NCI-H1048 (cell line): ENCODE measurements around the gene FKBP15.
"Not testable (repeated sequence)": the region's sequence is repeated elsewhere in the genome, so short reads cannot be mapped to it uniquely, and the experiment has no call there.

Source experiments
- DNase-seq: peaks from one replicate; lab custom pipeline; 2025; lab: John Stamatoyannopoulos, UW

The FKBP15 gene

DNA sequence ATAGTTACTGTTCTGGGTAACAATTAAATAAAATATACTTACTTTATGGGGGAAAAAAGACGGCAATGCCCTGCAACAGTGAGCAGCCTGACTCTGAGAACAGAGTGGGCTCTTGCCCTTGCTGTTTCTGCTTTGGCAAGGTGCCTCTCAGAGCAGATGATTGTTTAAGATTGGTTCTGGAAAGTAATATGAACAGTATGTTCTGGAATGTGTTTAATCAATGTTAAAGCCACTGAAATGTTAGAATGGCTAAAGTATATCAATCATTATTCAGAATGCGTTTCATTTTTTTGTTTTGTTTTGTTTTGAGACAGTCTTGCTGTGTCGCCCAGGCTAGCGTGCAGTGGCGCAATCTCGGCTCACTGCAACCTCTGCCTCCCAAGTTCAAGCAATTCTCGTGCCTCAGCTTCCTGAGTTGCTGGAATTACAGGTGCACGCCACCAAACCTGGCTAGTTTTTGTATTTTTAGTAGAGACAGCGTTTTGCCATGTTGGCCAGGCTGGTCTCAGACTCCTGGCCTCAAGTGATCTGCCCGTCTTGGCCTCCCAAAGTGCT is 14.7 kb upstream of the FKBP15 start:
- DNase-seq, result not testable (repeated sequence)

GRCh38 chr9:113231701-113232100 is 10.6 kb upstream of the FKBP15 start:
- DNase-seq, result no peak

DNA sequence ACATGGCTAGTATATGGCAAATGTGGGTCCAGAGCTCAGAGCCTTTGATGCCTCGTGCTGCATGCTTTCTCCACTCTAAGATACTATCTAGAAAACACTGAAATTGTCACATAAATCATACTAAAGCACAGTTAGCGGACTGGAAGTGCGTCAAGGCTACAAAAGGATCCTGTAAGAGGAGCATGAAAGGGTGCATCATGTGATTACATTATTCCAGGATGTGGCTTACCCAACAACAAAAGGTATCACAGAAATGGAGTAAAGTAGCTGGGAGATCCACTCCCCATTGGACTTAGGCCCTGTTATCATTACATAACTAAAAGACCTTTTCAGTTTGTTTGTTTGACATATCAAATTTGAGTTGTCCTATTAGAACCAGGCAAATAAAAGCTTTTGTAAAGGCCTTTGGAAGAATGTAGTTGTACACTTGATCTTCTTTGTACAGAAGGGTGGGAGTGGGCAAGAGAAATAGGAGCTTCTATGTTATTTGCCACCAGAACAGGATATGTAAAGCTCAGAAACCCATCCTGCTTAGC is 7.1 kb upstream of the FKBP15 start:
- DNase-seq, result no peak

- DNase-seq, result no peak
Observed at GRCh38 chr9:113227436-113227835, 6.4 kb upstream of the FKBP15 start.

DNA sequence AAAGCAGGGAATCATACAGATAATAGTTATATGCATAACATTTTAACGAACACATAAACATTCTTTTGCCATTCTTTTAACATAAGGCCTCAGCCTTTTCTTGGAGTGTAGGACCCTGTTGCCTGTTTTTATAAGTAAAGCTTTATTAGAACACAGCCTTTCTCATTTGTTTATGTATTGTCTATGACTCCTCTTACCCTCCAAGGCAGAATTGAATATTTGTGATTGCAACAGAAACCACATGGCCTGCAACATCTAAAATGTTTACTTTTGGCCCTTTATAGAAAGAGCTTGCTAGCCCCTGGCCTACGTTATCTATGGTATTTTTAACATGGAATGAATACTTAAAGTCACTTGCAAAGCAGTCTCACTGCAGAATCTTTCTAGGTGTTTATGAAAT is 2.9 kb upstream of the FKBP15 start:
- DNase-seq, result no peak

- DNase-seq, result no peak
Observed at GRCh38 chr9:113222482-113222841, 1.4 kb upstream of the FKBP15 start.

- no peak for DNase-seq
Observed at GRCh38 chr9:113221800-113222481, 864 bp upstream of the FKBP15 start.

GRCh38 chr9:113220467-113221002 is 542 bp downstream of the FKBP15 start:
- no peak for DNase-seq

DNA sequence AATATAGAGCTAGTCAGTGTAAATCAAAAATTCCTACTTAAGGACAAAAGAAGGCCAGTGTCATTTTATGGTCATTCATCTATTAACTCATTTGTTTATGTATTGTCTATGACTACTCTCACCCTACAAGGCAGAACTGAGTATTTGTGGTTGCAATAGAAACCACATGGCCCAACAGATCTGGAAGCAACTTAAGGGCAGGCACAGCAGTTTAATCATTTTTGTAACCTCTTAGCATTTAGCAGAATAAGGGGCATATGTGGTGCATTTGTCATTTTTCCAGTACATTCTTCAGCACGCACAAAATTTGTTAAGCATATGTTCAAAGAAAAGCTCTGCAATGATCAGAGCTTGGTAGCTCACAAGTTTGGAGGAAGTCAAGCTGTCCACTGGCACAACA is 1.1 kb downstream of the FKBP15 start:
- no peak for DNase-seq

- no peak for DNase-seq
Observed at GRCh38 chr9:113219186-113219936, 1.7 kb downstream of the FKBP15 start.

DNA sequence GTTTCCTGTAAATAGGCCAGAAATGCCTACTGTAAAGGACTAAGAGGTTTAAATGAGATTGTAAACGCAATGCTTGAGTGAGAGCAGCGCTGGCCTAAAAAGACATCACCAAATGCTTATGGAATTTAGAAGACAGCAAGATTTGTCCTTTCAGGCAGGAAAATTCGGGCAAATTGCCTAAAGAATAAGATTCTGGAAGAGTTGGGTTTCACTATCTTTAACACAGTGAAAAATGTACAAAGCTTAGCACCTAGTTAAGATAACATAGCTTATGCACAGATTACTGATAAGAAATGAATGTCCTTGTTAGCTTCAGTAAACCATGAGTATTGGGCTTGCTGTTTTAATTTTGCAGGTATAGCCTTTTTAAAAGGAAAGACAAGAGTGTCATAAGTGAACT is 4.7 kb downstream of the FKBP15 start:
- no peak for DNase-seq

- DNase-seq, result no peak
Observed at GRCh38 chr9:113215132-113215531, 5.9 kb downstream of the FKBP15 start.

DNA sequence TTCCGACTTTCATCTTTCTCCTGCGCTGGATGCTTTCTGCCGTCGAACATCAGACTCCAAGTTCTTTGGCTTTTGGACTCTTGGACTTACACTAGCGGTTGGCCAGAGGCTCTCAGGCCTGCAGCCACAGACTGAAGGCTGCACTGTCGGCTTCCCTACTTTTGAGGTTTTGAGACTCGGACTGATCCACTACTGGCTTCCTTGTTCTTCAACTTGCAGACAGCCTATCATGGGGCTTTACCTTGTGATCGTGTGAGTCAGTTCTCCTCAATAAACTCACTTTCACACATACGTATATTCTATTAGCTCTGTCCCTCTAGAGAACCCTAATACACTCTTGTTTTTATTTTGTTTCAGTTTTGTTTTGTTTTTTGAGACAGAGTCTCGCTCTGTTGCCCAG is 10.3 kb downstream of the FKBP15 start:
- DNase-seq, result no peak

GRCh38 chr9:113205861-113206260 is 15.2 kb downstream of the FKBP15 start:
- DNase-seq, result no peak

GRCh38 chr9:113205432-113205831 is 15.6 kb downstream of the FKBP15 start:
- DNase-seq, result no peak

DNA sequence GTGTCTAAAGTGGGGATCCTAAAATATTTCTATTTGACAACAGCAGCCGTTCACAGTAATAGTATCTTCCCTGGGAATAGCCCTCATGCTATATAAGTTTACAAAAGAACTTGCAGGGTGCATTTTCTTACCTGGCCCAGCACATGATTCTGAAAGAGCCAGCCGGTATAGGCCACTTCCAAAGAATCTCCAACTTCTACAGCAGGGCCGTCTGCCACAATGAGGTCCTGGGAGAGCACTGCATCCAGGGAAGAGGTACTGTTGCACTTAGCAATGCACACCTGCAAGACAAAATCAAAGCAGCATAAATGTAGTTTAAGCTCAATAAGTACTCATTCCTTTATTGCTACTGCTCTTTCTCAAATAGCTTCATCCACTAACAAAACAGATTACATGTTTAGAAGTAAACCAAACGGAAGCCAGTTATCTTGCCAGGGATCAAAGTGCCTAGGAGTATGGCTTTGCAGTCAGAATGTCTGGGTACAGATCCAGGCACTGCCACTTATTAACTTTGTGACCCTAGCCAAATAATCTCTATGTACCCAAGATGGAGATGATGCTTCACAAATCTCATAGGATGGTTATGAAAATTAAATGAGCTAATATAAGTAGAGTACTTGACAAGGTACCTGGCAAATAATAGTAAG is 21.3 kb downstream of the FKBP15 start:
- DNase-seq, result no peak

DNA sequence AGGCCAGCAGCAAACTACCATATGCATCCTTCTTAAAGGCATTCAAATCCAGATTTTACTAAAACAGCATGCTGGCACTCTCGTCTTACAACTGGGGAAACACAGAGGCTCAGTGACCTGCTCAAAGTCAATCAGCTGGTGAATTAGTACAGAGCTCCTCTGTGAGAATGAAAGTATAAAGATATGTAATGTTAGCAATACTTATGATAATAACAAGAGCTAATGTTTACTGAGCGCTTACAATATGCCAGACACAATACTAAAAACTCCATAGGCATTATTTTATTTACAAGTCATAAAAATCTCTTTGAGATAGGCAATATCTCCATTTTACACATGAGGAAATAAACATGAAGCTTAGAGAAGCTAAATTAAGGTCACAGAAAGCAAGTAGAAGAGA is 28.6 kb downstream of the FKBP15 start:
- DNase-seq, result no peak

DNA sequence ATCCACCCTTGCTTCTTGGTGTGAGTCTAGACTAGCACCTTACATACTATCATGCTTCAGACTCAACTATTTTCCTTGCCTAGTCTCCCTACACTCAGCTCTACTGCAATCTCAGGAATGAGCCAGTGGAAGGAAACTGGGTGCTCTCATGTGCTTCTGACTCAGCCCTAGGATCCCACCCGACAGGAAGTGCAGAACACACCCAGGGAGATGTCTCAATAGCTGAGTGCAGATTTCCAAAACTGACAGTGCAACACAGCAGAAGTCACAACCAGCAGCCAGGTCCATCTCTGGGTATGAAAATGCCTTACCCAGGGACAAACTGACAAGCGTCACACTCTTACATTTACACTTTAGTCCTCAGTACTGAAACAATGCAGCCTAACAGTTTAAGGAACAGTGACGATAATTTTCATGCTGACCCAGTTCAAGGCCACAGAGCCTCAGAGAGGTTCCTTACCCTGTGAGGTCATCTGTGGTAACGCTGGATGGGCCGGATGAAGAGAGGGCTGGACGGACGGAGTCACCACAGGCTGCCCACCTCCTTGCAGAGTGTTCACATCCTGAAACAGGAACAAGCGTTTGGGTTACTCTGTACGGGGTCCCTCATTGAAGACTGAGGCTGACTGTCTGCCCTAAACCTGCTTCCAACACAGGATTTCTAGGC is 33.0 kb downstream of the FKBP15 start:
- DNase-seq, result no peak

DNA sequence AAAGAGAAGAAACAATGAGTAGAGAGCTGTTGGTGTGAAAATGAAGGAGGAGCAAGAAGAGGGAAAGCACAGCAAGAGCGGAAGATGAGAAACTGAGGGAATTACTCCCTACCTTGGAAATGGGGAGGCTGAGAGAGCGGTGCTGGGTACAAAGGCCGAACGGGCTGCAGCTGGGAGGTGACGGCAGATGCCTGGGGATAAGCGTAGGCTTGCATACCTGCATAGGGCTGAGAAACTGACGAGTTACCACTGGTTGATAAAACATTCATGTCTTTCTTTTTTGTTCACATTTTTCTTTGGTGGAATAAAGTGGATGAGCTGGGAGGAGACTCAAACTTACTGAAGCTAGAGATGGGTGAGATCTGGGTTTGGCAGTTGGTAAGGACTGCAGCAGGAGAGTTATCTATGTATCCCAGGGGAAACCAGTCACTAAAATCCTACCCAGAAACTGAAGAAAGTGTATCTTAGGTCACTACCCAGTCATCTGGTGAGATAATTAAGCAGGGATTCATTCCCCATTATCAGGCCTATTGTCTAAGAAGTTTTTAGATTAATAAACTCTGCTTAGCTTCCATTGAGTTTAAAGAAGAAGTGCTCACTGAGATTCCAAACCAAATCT is 34.8 kb downstream of the FKBP15 start:
- no peak for DNase-seq

- no peak for DNase-seq
Observed at GRCh38 chr9:113185271-113185670, 35.8 kb downstream of the FKBP15 start.

DNA sequence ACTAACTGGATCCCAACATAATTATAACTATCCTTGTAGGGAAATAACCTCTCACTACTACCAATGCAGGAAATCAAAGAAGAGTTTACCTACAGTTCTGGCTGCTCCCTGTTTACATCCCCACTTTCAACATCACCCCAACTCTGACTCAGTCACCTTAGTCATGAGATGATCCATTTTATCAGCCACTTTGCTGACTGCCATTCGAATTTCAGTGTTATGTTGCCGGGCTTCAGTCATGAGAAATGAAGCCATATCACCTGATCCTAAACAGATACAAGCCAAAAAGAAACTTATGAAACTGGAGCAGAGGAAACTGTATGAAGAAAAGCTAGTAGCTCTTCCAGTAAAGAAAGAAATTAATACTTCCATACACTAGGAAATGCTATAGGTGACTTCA is 36.5 kb downstream of the FKBP15 start:
- no peak for DNase-seq
